Type B pancreatic cell (in vitro differentiated cells): ENCODE measurements around the gene EDEM2. TPM values are rescaled to one million over a fixed set of nuclear protein-coding genes. Genes with fewer than 3 reads are reported as not detected.
"Not testable (repeated sequence)": the region's sequence is repeated elsewhere in the genome, so short reads cannot be mapped to it uniquely, and the experiment has no call there.

ENCODE experiments used
- DNase-seq: peaks from one replicate; pipeline ENCODE4 v3.0.0; 2021; ENCODE audit warnings: mixed read lengths; ENCODE audit not compliant: unreplicated experiment; ENCODE audit errors: extremely low spot score
- H3K27ac Mint-ChIP-seq: 2 replicates; pipeline ENCODE4 v1.8.0; 2021; ENCODE audit warnings: mild to moderate bottlenecking, mixed read lengths
- H3K27me3 Mint-ChIP-seq: 2 replicates; pipeline ENCODE4 v1.8.0; 2021; ENCODE audit warnings: mixed read lengths
- H3K36me3 Mint-ChIP-seq: 2 replicates; pipeline ENCODE4 v1.8.0; 2021; ENCODE audit warnings: mixed read lengths
- H3K4me1 Mint-ChIP-seq: one replicate; pipeline ENCODE4 v1.8.0; 2021; ENCODE audit warnings: mixed read lengths; ENCODE audit not compliant: unreplicated experiment
- H3K4me3 Mint-ChIP-seq: 2 replicates; pipeline ENCODE4 v1.8.0; 2021; ENCODE audit warnings: mild to moderate bottlenecking, mixed read lengths
- H3K9me3 Mint-ChIP-seq: 2 replicates; pipeline ENCODE4 v1.8.0; 2021; ENCODE audit warnings: mixed read lengths
- CTCF ChIP-seq: fragments of 200-600 bp; sonication (generic); conservative IDR thresholded peaks from 2 replicates; pipeline ENCODE4 v1.5.0; 2021; ENCODE audit warnings: antibody characterized with exemption, mild to moderate bottlenecking
- long read RNA-seq: library from polyadenylated mRNA; unstranded; transcript quantifications from one replicate; pipeline ENCODE4 v2.0.0, GENCODE V29; 2020
- total RNA-seq: library from RNA; stranded (reverse); gene quantifications from 2 replicates; pipeline ENCODE4 v1.2.1, GENCODE V29; 2021; ENCODE audit warnings: low replicate concordance

Gene EDEM2
- 27.3 and 33.1 TPM in 2 replicates for total RNA-seq
- long read RNA-seq, transcript EDEM2-202 (11 exons, 1,919 nt) = major isoform, 165 of 250 reads
- long read RNA-seq, partial matches to known transcripts = 12 of 250 reads
- long read RNA-seq, other reads (novel, unspliced or antisense) = 72 of 250 reads

DNA sequence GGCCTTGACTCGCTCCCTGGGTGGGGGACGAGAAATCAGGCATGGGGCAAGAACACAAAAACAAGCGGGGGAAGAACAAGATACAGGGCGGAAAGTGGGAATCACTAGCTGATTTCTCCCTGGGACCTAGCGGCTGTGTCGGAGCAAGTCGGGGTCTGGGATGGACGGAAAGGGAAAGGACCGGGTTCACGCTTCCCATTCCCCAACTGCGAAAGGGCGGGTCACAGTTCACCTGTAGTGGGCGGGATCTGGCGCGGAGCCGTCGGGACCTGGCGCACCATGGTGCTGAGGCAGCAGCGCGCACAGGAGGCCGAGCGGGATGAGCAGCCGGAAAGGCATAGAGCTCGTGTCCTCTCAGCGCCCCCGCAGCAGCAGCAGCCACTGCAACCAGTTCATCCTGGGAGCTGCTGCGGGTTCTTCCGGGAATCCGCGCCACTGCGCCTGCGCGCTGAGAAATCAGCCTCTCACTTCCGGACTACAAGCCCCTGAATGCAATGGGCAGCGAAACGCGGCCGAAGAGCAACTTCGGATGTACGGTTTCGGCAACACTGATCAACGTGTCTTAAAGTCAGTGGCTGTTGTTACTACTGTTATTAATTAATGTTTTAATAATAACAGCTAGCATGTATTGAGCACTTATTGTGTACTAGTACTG lies at the start of gene EDEM2:
Gene EDEM2 (minus strand): TSS at position 417 of the 655 bp plus-strand sequence. CDS start 78 bp downstream, at position 339.
- Mint-ChIP-seq H3K4me3 (peak within 1 kb of the TSS; percentile 98), H3K36me3 (peaks cover 4% of the 10 kb centered on the region), H3K4me1 (peaks cover 26% of the 10 kb centered on the region), H3K9me3 (no peaks in the 10 kb centered on the region), H3K27me3 (peaks cover 7% of the 10 kb centered on the region), H3K27ac (peak within 1 kb of the TSS; percentile 97)
- DNase-seq = peak; percentile 99
- TF ChIP-seq CTCF = peak; percentile 1

- TF ChIP-seq CTCF = no peak
- Mint-ChIP-seq H3K9me3 (peaks cover 15% of the 10 kb centered on the region), H3K4me1 (no peaks in the 10 kb centered on the region), H3K4me3 (no peak overlapping the region), H3K27me3 (no peaks in the 10 kb centered on the region), H3K36me3 (no peaks in the 10 kb centered on the region), H3K27ac (no peak overlapping the region)
- no peak for DNase-seq
Observed at GRCh38 chr20:35196313-35196712, 49.2 kb upstream of the EDEM2 start.

DNA sequence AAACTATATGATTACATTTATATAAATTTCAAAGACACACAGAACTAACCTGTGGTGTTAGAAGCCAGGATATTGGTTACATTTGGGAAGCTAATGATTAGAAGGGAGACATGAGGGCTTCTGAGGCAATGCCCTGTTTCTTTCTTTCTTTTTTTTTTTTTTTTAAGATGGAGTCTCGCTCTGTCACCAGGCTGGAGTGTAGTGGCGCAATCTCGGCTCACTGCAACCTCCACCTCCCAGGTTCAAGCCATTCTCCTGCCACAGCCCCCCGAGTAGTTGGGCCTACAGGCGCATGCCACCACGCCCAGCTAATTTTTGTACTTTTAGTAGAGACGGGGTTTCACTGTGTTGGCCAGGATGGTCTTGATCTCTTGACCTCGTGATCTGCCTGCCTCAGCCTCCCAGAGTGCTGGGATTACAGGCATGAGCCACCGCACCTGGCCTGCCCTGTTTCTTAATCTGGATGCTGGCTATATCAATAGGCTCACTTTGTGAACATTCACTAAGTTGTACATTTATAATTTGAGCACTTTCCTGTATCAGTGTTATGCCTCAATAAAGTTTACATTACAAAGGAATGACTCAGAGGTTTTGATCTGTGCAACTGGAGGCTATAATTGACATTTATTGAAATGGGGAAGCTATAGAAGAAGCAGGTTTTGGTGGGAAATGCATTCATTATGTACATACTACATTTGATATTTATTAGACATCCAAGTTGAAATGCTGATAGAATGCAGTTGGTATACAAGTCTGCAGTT lies 46.1 kb upstream of the EDEM2 start:
- H3K36me3 Mint-ChIP-seq, H3K4me3 Mint-ChIP-seq, H3K4me1 Mint-ChIP-seq, H3K9me3 Mint-ChIP-seq, H3K27ac Mint-ChIP-seq, H3K27me3 Mint-ChIP-seq: not testable (repeated sequence)
- DNase-seq = peak; percentile 42

- TF ChIP-seq CTCF = no peak
- H3K27me3 Mint-ChIP-seq = no peaks in the 10 kb centered on the region
- H3K36me3 Mint-ChIP-seq = no peaks in the 10 kb centered on the region
- no peak overlapping the region for H3K27ac Mint-ChIP-seq
- H3K4me3 Mint-ChIP-seq = no peak overlapping the region
- H3K9me3 Mint-ChIP-seq = peaks cover 3% of the 10 kb centered on the region
- DNase-seq = peak; percentile 11
- H3K4me1 Mint-ChIP-seq = no peaks in the 10 kb centered on the region
Observed at GRCh38 chr20:35192118-35192872, 45.2 kb upstream of the EDEM2 start.

GRCh38 chr20:35191419-35192117 lies 44.4 kb upstream of the EDEM2 start:
- H3K4me3 Mint-ChIP-seq = no peak overlapping the region
- H3K9me3 Mint-ChIP-seq = peaks cover 3% of the 10 kb centered on the region
- TF ChIP-seq CTCF = no peak
- DNase-seq = peak; percentile 2
- H3K27ac Mint-ChIP-seq = no peak overlapping the region
- H3K36me3 Mint-ChIP-seq = no peaks in the 10 kb centered on the region
- no peaks in the 10 kb centered on the region for H3K27me3 Mint-ChIP-seq
- no peaks in the 10 kb centered on the region for H3K4me1 Mint-ChIP-seq
